ENCODE measurements around the gene EHF.

Gene EHF

DNA sequence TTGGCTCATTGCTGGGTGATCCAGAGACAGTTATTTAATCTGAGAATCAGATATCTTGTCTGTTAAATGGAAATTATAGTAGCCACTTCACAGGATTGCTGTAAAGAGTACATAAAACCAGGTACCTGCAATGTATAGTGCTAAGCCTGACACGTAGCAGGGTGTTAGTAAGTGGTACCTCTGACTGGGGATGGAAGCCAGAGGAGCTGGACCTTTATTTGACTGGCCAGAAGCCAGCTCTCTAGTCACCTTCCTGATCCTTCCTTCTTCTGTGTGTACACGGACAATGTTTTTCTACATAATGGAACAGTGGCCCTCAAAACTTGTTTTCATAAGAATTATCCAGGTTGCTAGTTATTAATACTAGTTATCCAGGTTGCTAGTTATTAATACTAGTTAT is 25.5 kb upstream of the EHF start:
- ATAC-seq: no peak
- TF ChIP-seq TOX (CRISPR knock-in tag; IDR thresholded peaks at IDR 0.05; ENCODE audit: borderline replicate concordance) (no peak), ARNTL (CRISPR knock-in tag; IDR thresholded peaks at IDR 0.05; ENCODE audit: borderline replicate concordance, low read depth) (no peak), ZFP30 (CRISPR knock-in tag; IDR thresholded peaks at IDR 0.05) (no peak), CSDC2 (CRISPR knock-in tag; IDR thresholded peaks at IDR 0.05) (no peak), ZNF70 (CRISPR knock-in tag; IDR thresholded peaks at IDR 0.05) (no peak), GLIS3 (CRISPR knock-in tag; IDR thresholded peaks at IDR 0.05) (no peak), ZNF565 (CRISPR knock-in tag; conservative IDR thresholded peaks at IDR 0.05; ENCODE audit: low read depth) (no peak), BACH2 (CRISPR knock-in tag; IDR thresholded peaks at IDR 0.05; ENCODE audit: borderline replicate concordance) (no peak), TCF4 (CRISPR knock-in tag; IDR thresholded peaks at IDR 0.05; ENCODE audit: borderline replicate concordance) (no peak), ESRRG (CRISPR knock-in tag; IDR thresholded peaks at IDR 0.05) (no peak), OSR1 (CRISPR knock-in tag; IDR thresholded peaks at IDR 0.05) (no peak)
- TF ChIP-seq, protein P1, sequence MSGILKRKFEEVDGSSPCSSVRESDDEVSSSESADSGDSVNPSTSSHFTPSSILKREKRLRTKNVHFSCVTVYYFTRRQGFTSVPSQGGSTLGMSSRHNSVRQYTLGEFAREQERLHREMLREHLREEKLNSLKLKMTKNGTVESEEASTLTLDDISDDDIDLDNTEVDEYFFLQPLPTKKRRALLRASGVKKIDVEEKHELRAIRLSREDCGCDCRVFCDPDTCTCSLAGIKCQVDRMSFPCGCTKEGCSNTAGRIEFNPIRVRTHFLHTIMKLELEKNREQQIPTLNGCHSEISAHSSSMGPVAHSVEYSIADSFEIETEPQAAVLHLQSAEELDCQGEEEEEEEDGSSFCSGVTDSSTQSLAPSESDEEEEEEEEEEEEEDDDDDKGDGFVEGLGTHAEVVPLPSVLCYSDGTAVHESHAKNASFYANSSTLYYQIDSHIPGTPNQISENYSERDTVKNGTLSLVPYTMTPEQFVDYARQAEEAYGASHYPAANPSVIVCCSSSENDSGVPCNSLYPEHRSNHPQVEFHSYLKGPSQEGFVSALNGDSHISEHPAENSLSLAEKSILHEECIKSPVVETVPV (CRISPR knock-in tag; IDR thresholded peaks at IDR 0.05): no peak
- TF ChIP-seq, protein P2, sequence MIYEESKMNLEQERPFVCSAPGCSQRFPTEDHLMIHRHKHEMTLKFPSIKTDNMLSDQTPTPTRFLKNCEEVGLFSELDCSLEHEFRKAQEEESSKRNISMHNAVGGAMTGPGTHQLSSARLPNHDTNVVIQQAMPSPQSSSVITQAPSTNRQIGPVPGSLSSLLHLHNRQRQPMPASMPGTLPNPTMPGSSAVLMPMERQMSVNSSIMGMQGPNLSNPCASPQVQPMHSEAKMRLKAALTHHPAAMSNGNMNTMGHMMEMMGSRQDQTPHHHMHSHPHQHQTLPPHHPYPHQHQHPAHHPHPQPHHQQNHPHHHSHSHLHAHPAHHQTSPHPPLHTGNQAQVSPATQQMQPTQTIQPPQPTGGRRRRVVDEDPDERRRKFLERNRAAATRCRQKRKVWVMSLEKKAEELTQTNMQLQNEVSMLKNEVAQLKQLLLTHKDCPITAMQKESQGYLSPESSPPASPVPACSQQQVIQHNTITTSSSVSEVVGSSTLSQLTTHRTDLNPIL (CRISPR knock-in tag; IDR thresholded peaks at IDR 0.05; ENCODE audit: low read depth): no peak
- TF ChIP-seq, protein P3, sequence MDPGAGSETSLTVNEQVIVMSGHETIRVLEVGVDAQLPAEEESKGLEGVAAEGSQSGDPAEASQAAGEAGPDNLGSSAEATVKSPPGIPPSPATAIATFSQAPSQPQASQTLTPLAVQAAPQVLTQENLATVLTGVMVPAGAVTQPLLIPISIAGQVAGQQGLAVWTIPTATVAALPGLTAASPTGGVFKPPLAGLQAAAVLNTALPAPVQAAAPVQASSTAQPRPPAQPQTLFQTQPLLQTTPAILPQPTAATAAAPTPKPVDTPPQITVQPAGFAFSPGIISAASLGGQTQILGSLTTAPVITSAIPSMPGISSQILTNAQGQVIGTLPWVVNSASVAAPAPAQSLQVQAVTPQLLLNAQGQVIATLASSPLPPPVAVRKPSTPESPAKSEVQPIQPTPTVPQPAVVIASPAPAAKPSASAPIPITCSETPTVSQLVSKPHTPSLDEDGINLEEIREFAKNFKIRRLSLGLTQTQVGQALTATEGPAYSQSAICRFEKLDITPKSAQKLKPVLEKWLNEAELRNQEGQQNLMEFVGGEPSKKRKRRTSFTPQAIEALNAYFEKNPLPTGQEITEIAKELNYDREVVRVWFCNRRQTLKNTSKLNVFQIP (CRISPR knock-in tag; IDR thresholded peaks at IDR 0.05; ENCODE audit: borderline replicate concordance, low read depth): no peak
- TF ChIP-seq, protein P4, sequence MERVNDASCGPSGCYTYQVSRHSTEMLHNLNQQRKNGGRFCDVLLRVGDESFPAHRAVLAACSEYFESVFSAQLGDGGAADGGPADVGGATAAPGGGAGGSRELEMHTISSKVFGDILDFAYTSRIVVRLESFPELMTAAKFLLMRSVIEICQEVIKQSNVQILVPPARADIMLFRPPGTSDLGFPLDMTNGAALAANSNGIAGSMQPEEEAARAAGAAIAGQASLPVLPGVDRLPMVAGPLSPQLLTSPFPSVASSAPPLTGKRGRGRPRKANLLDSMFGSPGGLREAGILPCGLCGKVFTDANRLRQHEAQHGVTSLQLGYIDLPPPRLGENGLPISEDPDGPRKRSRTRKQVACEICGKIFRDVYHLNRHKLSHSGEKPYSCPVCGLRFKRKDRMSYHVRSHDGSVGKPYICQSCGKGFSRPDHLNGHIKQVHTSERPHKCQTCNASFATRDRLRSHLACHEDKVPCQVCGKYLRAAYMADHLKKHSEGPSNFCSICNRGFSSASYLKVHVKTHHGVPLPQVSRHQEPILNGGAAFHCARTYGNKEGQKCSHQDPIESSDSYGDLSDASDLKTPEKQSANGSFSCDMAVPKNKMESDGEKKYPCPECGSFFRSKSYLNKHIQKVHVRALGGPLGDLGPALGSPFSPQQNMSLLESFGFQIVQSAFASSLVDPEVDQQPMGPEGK (CRISPR knock-in tag; IDR thresholded peaks at IDR 0.05; ENCODE audit: borderline replicate concordance): no peak

DNA sequence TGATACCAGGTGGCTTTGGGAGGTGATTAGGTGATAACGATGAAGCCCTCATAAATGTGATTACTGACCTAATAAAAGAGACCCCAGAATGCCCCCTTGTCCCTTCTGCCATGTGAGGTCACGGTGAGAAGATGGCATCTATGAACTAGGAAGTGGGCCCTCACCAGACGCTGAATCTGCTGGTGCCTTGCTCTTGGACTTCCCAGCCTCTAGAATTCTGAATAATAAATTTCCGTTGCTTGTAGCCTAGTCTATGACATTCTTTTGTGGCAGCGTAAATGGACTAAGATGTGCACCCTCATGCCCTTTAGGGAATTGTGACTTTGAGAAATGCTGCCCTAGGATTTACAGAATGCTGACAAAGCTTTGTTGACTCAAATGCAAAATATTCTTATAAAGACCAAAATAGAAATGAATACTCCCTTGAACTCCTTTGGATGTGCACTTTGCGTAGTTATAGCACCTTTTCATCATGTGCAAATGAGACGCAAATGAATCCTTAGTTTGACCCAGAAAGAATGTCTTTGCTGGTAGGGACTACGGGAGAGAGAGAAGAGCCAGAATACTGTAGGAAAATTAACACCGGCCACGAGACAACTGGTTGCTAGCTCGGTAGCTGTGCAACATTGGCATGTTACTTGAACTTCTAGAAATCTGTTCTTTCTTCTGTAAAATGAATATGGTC is 24.8 kb upstream of the EHF start:
- ATAC-seq: no peak
- TF ChIP-seq ZNF8 (CRISPR knock-in tag; IDR thresholded peaks at IDR 0.05): no peak
- TF ChIP-seq, protein P5, sequence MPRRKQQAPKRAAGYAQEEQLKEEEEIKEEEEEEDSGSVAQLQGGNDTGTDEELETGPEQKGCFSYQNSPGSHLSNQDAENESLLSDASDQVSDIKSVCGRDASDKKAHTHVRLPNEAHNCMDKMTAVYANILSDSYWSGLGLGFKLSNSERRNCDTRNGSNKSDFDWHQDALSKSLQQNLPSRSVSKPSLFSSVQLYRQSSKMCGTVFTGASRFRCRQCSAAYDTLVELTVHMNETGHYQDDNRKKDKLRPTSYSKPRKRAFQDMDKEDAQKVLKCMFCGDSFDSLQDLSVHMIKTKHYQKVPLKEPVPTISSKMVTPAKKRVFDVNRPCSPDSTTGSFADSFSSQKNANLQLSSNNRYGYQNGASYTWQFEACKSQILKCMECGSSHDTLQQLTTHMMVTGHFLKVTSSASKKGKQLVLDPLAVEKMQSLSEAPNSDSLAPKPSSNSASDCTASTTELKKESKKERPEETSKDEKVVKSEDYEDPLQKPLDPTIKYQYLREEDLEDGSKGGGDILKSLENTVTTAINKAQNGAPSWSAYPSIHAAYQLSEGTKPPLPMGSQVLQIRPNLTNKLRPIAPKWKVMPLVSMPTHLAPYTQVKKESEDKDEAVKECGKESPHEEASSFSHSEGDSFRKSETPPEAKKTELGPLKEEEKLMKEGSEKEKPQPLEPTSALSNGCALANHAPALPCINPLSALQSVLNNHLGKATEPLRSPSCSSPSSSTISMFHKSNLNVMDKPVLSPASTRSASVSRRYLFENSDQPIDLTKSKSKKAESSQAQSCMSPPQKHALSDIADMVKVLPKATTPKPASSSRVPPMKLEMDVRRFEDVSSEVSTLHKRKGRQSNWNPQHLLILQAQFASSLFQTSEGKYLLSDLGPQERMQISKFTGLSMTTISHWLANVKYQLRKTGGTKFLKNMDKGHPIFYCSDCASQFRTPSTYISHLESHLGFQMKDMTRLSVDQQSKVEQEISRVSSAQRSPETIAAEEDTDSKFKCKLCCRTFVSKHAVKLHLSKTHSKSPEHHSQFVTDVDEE (CRISPR knock-in tag; IDR thresholded peaks at IDR 0.05): no peak
- no peak for TF ChIP-seq OSR1 (CRISPR knock-in tag; IDR thresholded peaks at IDR 0.05)
- TF ChIP-seq CSDC2 (CRISPR knock-in tag; IDR thresholded peaks at IDR 0.05): no peak
- no peak for TF ChIP-seq ESRRG (CRISPR knock-in tag; IDR thresholded peaks at IDR 0.05)
- no peak for TF ChIP-seq ISL1 (CRISPR knock-in tag; IDR thresholded peaks at IDR 0.05)
- no peak for TF ChIP-seq ZNF565 (CRISPR knock-in tag; conservative IDR thresholded peaks at IDR 0.05; ENCODE audit: low read depth)
- no peak for TF ChIP-seq ZFP3 (CRISPR knock-in tag; IDR thresholded peaks at IDR 0.05)
- TF ChIP-seq, protein P3 (CRISPR knock-in tag; IDR thresholded peaks at IDR 0.05; ENCODE audit: borderline replicate concordance, low read depth): no peak
- no peak for TF ChIP-seq TCF4 (CRISPR knock-in tag; IDR thresholded peaks at IDR 0.05; ENCODE audit: borderline replicate concordance)
- no peak for TF ChIP-seq SNAI2 (CRISPR knock-in tag; IDR thresholded peaks at IDR 0.05)
- no peak for TF ChIP-seq RARB (CRISPR knock-in tag; IDR thresholded peaks at IDR 0.05)
- TF ChIP-seq TOX (CRISPR knock-in tag; IDR thresholded peaks at IDR 0.05; ENCODE audit: borderline replicate concordance): no peak
- TF ChIP-seq ZNF70 (CRISPR knock-in tag; IDR thresholded peaks at IDR 0.05): no peak
- TF ChIP-seq, protein P1 (CRISPR knock-in tag; IDR thresholded peaks at IDR 0.05): no peak
- TF ChIP-seq GLIS3 (CRISPR knock-in tag; IDR thresholded peaks at IDR 0.05): no peak
- TF ChIP-seq, protein P4 (CRISPR knock-in tag; IDR thresholded peaks at IDR 0.05; ENCODE audit: borderline replicate concordance): no peak
- no peak for TF ChIP-seq ZFP30 (CRISPR knock-in tag; IDR thresholded peaks at IDR 0.05)
- TF ChIP-seq ARNTL (CRISPR knock-in tag; IDR thresholded peaks at IDR 0.05; ENCODE audit: borderline replicate concordance, low read depth): no peak
- no peak for TF ChIP-seq PPARA (CRISPR knock-in tag; IDR thresholded peaks at IDR 0.05; ENCODE audit: borderline replicate concordance)
